Calu3 (cell line): ENCODE measurements around the gene TRIM44. TPM values are rescaled to one million over a fixed set of nuclear protein-coding genes. Genes with fewer than 3 reads are reported as not detected.

Source experiments
- BruUV-seq: library from RNA; stranded (reverse); fragments of 400-500 nt; replicated peaks from 2 replicates; lab custom pipeline; 2021; lab: Mats Ljungman, UMichigan
- CTCF ChIA-PET: fragments of 300-600 bp; sonication (Branson Sonifier 250); formaldehyde crosslinking; loops from one replicate; lab custom pipeline; 2022; ENCODE audit warnings: antibody characterized with exemption; lab: Charles Lee
- DNase-seq: peaks from one replicate; pipeline ENCODE4 v3.0.0; 2022
- H3K27ac Mint-ChIP-seq: one replicate; pipeline ENCODE4 v1.8.0; 2022; ENCODE audit warnings: mixed read lengths; ENCODE audit not compliant: unreplicated experiment
- H3K27me3 Mint-ChIP-seq: one replicate; pipeline ENCODE4 v1.8.0; 2022; ENCODE audit warnings: mixed read lengths; ENCODE audit not compliant: unreplicated experiment
- H3K36me3 Mint-ChIP-seq: one replicate; pipeline ENCODE4 v1.8.0; 2022; ENCODE audit warnings: mild to moderate bottlenecking, moderate library complexity, mixed read lengths; ENCODE audit not compliant: insufficient read depth, unreplicated experiment
- H3K4me1 Mint-ChIP-seq: one replicate; pipeline ENCODE4 v1.8.0; 2022; ENCODE audit warnings: mild to moderate bottlenecking, low read depth, mixed read lengths; ENCODE audit not compliant: unreplicated experiment
- H3K4me3 Mint-ChIP-seq: one replicate; pipeline ENCODE4 v1.8.0; 2022; ENCODE audit warnings: mild to moderate bottlenecking, low read depth, moderate library complexity, mixed read lengths; ENCODE audit not compliant: unreplicated experiment
- H3K9me3 Mint-ChIP-seq: one replicate; pipeline ENCODE4 v1.8.0; 2022; ENCODE audit warnings: low read depth, mixed read lengths; ENCODE audit not compliant: unreplicated experiment
- CTCF ChIP-seq: fragments of 200-600 bp; IDR thresholded peaks from one replicate; pipeline ENCODE4 v1.8.0; 2022; ENCODE audit warnings: antibody characterized with exemption; ENCODE audit not compliant: unreplicated experiment
- intact Hi-C: fragments of 100-400 bp; cut with micrococcal nuclease; formaldehyde crosslinking; loops from one replicate; pipeline ENCODE4 v1.10.0; 2022; ENCODE audit not compliant: unreplicated experiment
- total RNA-seq: library from RNA; stranded (reverse); gene quantifications from 2 replicates; pipeline ENCODE4 v1.2.3, GENCODE V29; 2022

The TRIM44 gene
- total RNA-seq, 1 experiment from 2014 or later = 71.3 TPM

GRCh38 chr11:35742707-35743454 is 80.3 kb downstream of the TRIM44 start:
- H3K9me3 Mint-ChIP-seq = no peaks in the 10 kb centered on the region
- H3K27me3 Mint-ChIP-seq = no peaks in the 10 kb centered on the region
- H3K4me3 Mint-ChIP-seq = no peak overlapping the region
- DNase-seq = no peak
- intact Hi-C loops = no loop called here
- no peak for TF ChIP-seq CTCF
- peaks cover 33% of the 10 kb centered on the region for H3K4me1 Mint-ChIP-seq
- no peak overlapping the region for H3K27ac Mint-ChIP-seq
- CTCF ChIA-PET = no interaction called here
- peaks cover 22% of the 10 kb centered on the region for H3K36me3 Mint-ChIP-seq
- BruUV-seq = no TSS peak

- Mint-ChIP-seq H3K9me3 (no peaks in the 10 kb centered on the region), H3K27ac (peak overlapping the region; percentile 90), H3K4me1 (peaks cover 69% of the 10 kb centered on the region), H3K4me3 (peak overlapping the region; percentile 36), H3K27me3 (no peaks in the 10 kb centered on the region), H3K36me3 (peaks cover 22% of the 10 kb centered on the region)
- no peak for TF ChIP-seq CTCF
- intact Hi-C loops = no loop called here
- no TSS peak for BruUV-seq
- CTCF ChIA-PET = interaction anchor here (1.0 kb wide), 1 partner anchor 62 kb away, joined by 3 read pairs; no protein-coding TSS in a partner anchor
- no peak for DNase-seq
Observed at GRCh38 chr11:35746356-35747153, 84.0 kb downstream of the TRIM44 start.

- peak overlapping the region; percentile 90 for H3K27ac Mint-ChIP-seq
- H3K9me3 Mint-ChIP-seq = no peaks in the 10 kb centered on the region
- H3K4me3 Mint-ChIP-seq = peak overlapping the region; percentile 36
- intact Hi-C loops = no loop called here
- H3K36me3 Mint-ChIP-seq = peaks cover 22% of the 10 kb centered on the region
- no TSS peak for BruUV-seq
- DNase-seq = peak; percentile 66
- CTCF ChIA-PET = interaction anchor here (0.6 to 1.0 kb wide), 2 partner anchors 74 to 207 kb away, joined by 3 to 6 read pairs; no protein-coding TSS in a partner anchor
- TF ChIP-seq CTCF = no peak
- peaks cover 80% of the 10 kb centered on the region for H3K4me1 Mint-ChIP-seq
- no peaks in the 10 kb centered on the region for H3K27me3 Mint-ChIP-seq
Observed at GRCh38 chr11:35747668-35748067, 85.1 kb downstream of the TRIM44 start.

GRCh38 chr11:35748644-35749043 is 86.1 kb downstream of the TRIM44 start:
- H3K27ac Mint-ChIP-seq = peak overlapping the region; percentile 7
- intact Hi-C loops = no loop called here
- no peak for DNase-seq
- peaks cover 14% of the 10 kb centered on the region for H3K36me3 Mint-ChIP-seq
- TF ChIP-seq CTCF = no peak
- BruUV-seq = no TSS peak
- peaks cover 83% of the 10 kb centered on the region for H3K4me1 Mint-ChIP-seq
- no peaks in the 10 kb centered on the region for H3K27me3 Mint-ChIP-seq
- no peak overlapping the region for H3K4me3 Mint-ChIP-seq
- CTCF ChIA-PET = interaction anchor here (0.8 to 0.9 kb wide), 2 partner anchors 14 to 73 kb away, joined by 3 to 8 read pairs; no protein-coding TSS in a partner anchor
- no peaks in the 10 kb centered on the region for H3K9me3 Mint-ChIP-seq
